Breast epithelium (tissue), 3 donors: ENCODE results near the gene CUL3.

Experiments used
- CTCF ChIP-seq, 3 donors: fragments of 450-650 bp; IDR thresholded peaks; one replicate each; pipeline ENCODE4 v1.5.1; 2016 to 2017; ENCODE audit warnings: antibody characterized with exemption in 3 of 3, mild to moderate bottlenecking in 3 of 3, moderate library complexity in 3 of 3
- POLR2A ChIP-seq: fragments of 450-650 bp; IDR thresholded peaks from one replicate; pipeline ENCODE4 v1.6.1; 2016; ENCODE audit warnings: antibody characterized with exemption, mild to moderate bottlenecking, moderate library complexity
- POLR2AphosphoS5 ChIP-seq, 3 donors: sonication (generic); formaldehyde crosslinking; IDR thresholded peaks; one replicate each; pipeline ENCODE4 v1.6.1; 2017; ENCODE audit warnings: antibody characterized with exemption in 3 of 3

- TF ChIP-seq POLR2AphosphoS5 (IDR thresholded peaks at IDR 0.05), result no peak
- no peak for TF ChIP-seq CTCF (IDR thresholded peaks at IDR 0.05)
- no peak for TF ChIP-seq POLR2A
These were observed 66.2 kb downstream of the CUL3 start for GRCh38 chr2:224518806-224519580.
